GM11168 (cell line): Measurements from ENCODE around the gene DNAJB9.
"Not testable (repeated sequence)": the region's sequence is repeated elsewhere in the genome, so short reads cannot be mapped to it uniquely, and the experiment has no call there.

Experiments
- in situ Hi-C: fragments of 300-500 bp; cut with MboI; formaldehyde crosslinking; loops from one replicate; pipeline ENCODE4 v1.12.0; 2022; ENCODE audit warnings: low sequenced_read_pairs; ENCODE audit not compliant: unreplicated experiment

The DNAJB9 gene

GRCh38 chr7:108569381-108570145 is at the start of gene DNAJB9, which contains the start of gene THAP5:
DNAJB9 (plus strand) TSS chr7:108569874; CDS start chr7:108571727, 1,853 bp downstream.
THAP5 (minus strand) TSS chr7:108569706; CDS start chr7:108569569, 137 bp downstream.
- in situ Hi-C loops = no loop called here

GRCh38 chr7:108522780-108523179 is 46.9 kb upstream of the DNAJB9 start:
- in situ Hi-C loops = no loop called here

GRCh38 chr7:108525327-108525984 is 44.2 kb upstream of the DNAJB9 start:
- in situ Hi-C loops = no loop called here

GRCh38 chr7:108525985-108526767 is 43.5 kb upstream of the DNAJB9 start, which contains the start of gene PNPLA8:
PNPLA8 (minus strand) TSS chr7:108526135; CDS start chr7:108515491, 10,644 bp downstream.
- in situ Hi-C loops = no loop called here

GRCh38 chr7:108526768-108527017 is 43.0 kb upstream of the DNAJB9 start:
- in situ Hi-C loops = no loop called here

GRCh38 chr7:108528183-108528712 is 41.4 kb upstream of the DNAJB9 start:
- in situ Hi-C loops = no loop called here

GRCh38 chr7:108529341-108529740 is 40.3 kb upstream of the DNAJB9 start:
- in situ Hi-C loops = no loop called here

- in situ Hi-C loops = no loop called here
Measured at GRCh38 chr7:108533712-108534111, 36.0 kb upstream of the DNAJB9 start.

GRCh38 chr7:108535257-108535656 is 34.4 kb upstream of the DNAJB9 start:
- in situ Hi-C loops = no loop called here

GRCh38 chr7:108535744-108536143 is 33.9 kb upstream of the DNAJB9 start:
- in situ Hi-C loops = no loop called here

GRCh38 chr7:108537229-108537628 is 32.4 kb upstream of the DNAJB9 start:
- in situ Hi-C loops = no loop called here

GRCh38 chr7:108538236-108538635 is 31.4 kb upstream of the DNAJB9 start:
- in situ Hi-C loops = not testable (repeated sequence)

- in situ Hi-C loops = not testable (repeated sequence)
Measured at GRCh38 chr7:108538685-108539084, 31.0 kb upstream of the DNAJB9 start.

GRCh38 chr7:108541478-108541877 is 28.2 kb upstream of the DNAJB9 start:
- in situ Hi-C loops = no loop called here

- in situ Hi-C loops = not testable (repeated sequence)
Measured at GRCh38 chr7:108548141-108548896, 21.4 kb upstream of the DNAJB9 start.

GRCh38 chr7:108556665-108557064 is 13.0 kb upstream of the DNAJB9 start:
- in situ Hi-C loops = not testable (repeated sequence)

GRCh38 chr7:108557191-108557590 is 12.5 kb upstream of the DNAJB9 start:
- in situ Hi-C loops = no loop called here

GRCh38 chr7:108557617-108558016 is 12.1 kb upstream of the DNAJB9 start:
- in situ Hi-C loops = no loop called here

GRCh38 chr7:108559253-108559652 is 10.4 kb upstream of the DNAJB9 start:
- in situ Hi-C loops = no loop called here

GRCh38 chr7:108561047-108561619 is 8.5 kb upstream of the DNAJB9 start:
- in situ Hi-C loops = no loop called here
